Embryonic facial prominence (tissue), 1 donor: ENCODE data around the gene TRPV6.

Source experiments
- DNase-seq: peaks from one replicate; pipeline ENCODE4 v3.0.0-alpha.2; 2016; ENCODE audit errors: extremely low spot score

TRPV6 gene

DNA sequence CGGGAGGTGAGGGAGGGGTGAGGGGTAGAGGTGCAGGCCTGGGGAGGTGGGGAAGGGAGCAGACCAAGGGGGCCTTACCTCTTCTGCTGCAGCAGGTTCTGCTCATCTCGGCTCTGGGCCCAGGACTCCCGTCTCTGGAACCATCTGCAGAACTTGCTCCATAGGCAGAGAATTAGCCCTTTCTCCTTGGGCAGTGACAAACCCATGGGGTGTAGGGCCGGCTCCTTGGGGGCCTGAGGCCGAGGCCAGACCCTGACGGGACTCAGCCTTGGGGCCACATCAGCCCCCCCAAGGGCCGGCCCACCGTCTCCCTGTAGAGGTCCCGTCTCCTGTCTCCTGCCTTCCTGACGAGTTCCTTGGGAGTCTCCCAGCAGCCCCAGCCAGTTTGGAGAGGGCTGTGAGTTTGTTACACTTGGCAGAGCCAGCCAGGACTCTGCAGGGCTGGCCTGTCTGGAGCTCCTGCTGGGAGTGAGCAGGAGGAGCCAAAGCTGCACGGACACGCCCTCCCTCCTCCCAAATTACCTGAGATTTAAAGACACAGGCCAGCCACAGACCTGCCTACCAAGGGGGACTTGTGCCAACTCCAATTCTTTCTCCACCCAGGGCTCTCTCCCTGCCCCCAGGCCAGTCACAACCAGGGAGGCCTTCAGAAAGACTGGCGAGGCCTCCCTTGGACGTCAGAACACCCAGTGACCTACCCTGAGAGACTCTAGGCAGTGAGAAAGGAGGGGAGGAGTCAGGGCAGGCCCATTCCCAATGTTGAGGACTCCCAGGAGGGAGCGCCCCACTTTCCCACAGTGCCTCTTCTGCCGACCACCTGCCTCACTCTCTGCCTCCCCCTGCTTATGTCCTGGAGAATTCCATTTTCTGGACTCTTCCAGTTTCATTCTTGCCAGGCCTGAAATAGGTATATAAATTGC is at the start of gene TRPV6:
TSS of gene TRPV6 (minus strand) at position 435 of the 920 bp plus-strand sequence.
- no peak for DNase-seq

DNA sequence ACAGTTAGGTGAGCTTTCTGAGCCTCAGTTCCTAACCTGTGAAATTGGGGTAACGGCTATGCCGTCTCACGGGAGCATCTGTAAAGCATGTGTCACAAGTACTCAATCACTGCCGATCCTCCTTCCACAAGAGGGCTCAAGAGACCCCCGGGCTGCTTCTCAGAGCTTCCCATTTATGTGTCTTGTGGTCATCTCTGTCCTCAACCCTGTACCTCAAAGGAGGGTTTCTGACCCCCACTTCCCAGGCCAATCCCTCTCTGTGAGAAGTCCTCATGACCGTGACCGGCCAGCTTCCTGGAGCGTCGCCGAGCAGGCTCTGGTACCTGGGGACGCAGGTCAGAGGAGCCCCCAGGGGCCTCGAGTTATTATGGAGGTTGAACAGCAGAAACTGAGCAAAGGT is 48.5 kb upstream of the TRPV6 start:
- DNase-seq: no peak

DNA sequence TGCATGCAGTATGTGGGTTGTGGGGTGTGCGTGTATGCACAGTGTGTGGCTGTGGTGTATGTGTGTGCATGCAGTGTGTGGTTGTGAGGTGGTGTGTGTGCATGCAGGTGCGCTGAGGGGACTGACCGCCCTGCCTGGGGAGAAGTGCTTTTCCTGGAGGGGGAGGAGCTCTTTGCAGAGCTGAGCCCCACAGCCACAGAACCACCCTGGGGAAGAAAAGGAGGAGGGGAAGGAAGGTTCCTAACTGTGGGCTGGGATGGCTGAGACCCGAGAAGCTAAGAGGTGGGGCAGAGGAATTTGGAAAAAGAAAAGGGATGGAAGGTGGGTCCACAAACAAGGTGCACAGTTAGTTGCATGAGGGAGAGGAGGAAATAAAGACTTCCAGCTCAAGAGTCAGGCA is 48.1 kb upstream of the TRPV6 start, which contains the start of gene TRPV5:
TSS of gene TRPV5 (minus strand) at position 123 of the 400 bp plus-strand sequence. CDS start 287 bp downstream, outside the sequence.
- no peak for DNase-seq

DNA sequence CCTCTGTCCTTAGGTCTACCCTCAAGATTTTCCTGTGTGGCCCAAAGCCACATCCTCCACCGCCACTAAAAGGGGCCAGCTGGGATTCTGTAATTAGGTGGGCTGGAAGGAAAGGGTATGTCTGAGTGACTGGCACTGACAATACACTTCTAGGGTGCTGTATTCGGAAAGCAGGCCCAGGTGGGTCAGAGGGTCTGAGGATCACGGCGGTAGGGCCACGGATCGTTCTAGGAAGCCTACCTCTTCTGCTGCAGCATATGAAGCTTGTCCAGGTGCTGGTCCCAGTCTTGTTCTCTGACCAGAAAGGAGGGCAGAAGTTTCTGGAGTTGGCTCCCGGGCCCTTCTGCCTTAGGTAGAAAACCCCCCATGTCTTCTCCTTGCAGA is 47.5 kb upstream of the TRPV6 start:
- DNase-seq: no peak

DNA sequence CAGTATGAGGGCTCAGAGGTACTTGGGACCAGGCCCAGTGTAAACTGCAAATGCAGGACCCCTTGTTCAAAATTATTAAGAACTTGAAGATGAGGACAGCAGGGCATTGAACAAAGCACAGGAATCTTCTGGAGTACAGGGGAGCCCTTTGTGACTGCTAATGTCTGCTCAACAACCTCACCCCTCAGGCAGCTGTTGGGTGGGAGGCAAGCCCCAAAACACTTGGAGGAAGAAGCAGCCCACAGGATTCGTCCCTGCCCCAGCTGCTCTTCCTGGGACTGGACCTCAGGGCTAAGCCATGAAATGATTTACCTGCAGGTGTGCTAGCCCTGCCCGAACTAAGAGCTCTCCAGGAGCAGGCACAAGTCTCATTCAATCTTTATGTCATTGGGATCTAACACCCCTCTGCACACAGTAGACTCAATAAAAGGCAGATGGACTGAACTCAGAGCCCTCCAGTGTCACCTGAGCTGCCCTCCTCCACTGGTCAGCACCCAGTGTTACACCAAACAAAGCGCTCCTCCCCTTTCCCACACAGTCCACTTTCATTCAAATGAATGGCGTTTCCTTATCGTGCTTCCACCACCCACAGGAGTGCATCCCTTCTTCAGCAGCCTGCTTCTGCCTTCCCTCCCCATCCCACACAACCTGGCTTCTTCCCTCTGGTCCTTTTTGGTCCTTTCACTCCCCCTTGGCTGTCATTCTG is 47.0 kb upstream of the TRPV6 start:
- DNase-seq: no peak

DNA sequence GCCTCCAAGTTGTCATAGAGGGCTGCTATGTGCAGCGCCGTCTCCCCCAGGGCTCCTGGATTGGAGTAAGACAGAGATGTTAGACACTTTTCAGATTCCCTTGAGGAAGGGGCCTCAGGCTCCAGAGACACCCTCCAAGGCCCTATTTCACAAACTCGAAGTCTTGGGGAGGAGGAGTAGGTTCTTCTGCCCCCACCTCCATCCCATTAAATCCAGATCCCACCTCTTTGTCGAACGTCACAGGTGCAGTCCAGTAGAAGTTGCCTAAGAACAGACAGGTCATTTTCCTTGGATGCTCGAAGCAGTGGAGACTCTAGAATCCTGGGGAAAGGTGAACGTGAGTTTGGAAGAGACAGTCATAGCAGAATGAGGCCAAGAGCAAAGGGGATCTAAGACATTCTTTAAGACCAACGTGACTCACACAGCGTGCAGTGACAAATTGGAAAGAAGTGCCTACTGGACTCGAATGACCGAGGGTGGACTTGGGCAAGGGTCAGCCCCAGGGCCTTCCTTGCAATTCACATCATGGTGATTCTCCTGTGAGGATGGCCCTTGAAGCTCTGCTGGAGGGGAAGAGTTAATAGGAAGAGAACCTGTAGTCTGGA is 44.7 kb upstream of the TRPV6 start:
- no peak for DNase-seq

DNA sequence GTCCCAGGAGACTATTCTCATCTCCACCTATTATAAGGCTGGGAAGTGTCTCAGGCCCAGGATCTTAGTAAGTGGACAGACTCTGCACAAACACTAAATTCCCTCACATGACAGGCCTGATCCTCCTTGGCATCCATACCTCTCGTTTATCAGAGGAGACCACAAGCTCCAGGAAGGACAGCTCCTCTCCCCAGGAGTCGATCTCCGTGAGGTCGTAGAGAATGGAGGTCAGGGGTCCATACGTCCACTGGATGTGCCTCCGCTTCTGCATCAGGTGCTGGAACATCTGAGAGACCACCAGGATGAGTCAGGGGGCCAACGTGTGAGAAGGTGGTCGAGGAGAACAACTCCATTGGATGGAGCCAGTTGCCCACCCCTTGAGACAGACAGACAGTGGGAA is 42.4 kb upstream of the TRPV6 start:
- no peak for DNase-seq

DNA sequence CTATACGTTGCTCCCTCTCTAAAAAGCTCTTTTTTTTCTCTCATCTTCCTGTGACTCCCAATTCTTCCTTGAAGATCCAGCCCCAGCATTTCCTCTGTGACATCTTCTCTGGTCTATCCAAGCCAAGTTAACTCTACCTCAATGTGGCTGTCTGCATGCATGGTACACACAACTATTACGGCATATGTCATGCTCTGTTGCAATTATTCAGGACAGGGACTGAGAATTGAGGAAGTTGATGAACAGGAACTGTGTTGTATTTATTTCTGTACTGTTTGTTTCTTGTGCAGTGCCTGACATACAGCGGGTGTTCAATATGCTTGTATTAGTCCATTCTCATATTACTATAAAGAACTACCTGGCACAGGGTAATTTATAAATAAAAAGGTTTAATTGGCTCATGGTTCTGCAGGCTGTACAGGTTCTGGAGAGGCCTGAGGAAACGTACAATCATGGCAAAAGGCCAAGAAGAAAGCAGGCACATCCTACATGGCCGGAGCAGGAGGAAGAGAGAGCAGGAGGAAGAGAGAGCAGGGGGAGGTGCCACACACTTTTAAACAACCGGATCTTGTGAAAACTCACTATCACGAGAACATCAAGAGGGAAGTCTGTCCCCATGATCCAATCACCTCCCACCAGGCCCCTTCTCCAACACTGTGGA is 41.7 kb upstream of the TRPV6 start:
- no peak for DNase-seq

DNA sequence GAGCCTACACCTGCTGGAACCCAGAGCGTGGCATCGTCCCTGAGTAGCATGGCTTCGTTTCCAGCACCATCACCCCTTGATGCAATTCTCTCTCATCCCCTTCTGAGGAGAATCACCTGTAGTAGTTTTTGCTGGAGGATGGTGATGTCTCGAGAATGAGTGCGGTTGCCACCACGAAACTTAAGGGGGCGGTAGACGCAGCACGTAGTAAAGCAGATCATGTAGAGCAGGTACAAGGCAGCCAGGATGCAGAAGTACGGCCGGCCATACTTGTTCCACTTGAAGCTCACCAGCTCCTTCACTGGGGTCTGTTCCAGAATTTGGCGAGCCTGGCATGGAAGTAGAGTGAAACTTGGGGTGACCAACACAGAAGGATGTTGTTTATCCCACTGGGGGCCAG is 39.9 kb upstream of the TRPV6 start:
- DNase-seq: no peak

DNA sequence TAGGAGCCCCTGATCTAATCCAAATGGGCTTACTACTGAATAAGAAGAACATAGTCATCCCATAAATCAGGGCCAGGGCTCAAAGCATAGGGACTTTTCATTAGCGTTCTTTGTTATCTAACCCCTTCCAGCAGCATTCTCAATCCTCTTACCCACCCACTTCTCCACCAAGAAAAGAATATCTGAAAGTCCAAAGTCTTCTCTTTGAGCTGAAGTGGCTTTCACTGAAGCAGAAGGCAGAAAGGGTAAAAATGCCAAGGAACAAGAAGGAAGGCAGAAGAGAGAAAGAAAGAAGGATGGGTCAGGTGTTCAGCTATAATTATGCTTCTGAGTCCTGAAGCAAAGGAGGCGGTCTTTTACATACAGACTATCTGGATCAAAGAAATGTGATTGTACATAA is 37.8 kb upstream of the TRPV6 start:
- DNase-seq: no peak

DNA sequence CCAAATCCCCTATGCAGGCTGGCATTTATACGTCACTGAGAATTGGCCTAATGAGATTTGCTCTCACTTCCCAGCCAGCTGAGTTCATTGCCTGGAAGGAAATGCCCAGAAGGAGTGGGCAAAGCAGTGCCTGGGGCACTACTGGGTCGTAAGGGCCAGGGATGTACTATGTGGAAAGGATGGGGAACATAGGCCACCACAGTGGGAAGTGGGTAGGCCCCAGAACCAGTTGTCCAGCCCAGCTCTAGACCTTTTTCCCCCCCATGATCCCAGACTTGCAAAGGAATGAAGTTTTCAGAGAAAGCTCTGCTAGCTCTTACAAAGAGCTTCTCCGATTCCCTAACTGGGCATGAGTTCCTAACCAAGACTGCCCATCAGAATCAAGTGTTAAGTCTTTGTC is 34.1 kb upstream of the TRPV6 start:
- DNase-seq: no peak

DNA sequence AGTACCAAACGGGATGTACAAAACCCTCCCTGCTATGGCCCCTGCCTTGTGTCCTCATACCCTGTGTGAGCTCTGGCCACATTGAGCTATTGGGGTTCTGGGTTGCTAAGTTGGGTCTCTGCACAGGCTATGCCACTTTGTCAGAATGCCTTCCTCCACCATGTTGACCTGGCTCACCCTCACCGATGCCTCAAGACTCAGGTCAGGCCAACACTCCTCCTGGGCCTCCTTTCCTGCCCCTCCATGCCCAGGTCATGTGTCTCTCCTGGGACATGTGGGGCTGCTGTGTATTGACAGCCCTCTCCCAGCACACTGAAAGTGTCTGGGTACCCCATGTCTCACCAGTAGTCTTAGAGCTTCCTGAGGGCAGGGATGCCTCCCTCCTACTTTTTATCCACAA is 33.4 kb upstream of the TRPV6 start:
- DNase-seq: no peak

DNA sequence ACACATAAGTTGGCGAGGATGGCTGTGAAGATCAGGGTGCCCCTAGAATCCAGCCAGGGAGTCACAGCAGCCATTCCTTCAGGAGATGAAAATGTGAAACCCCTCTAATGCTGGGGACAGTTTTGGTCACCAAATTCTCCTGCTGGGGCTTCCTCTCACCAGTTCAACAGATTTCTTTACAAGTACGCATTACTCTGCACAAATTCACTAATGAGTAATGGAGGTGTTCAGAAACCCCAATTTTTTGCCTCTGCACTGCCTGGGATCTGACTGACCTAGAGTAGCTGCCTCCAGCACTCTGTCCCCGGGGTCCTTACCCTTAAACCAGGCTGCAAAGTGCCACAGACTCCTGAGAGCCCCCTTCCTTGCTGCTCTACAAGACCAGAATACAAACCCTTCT is 31.9 kb upstream of the TRPV6 start:
- no peak for DNase-seq

DNA sequence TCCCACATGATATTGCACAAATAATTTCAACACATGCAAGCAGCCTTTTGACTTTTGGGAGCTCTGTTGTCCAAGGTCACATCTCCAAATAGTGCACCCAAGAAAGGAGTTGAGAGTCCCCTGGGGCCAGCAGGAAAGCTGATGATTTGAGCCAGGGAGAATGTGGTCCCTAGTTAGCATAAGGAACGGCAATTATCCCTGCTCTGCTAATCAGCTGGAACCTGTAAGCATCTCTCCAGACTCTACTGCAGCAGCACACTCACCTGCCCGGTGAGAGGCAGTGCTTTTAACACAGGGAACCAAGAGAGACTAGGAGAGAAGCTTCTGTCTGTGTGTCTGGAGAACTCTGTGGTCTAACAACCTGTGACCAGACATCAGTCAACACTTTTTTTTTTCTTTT is 31.0 kb upstream of the TRPV6 start:
- no peak for DNase-seq

DNA sequence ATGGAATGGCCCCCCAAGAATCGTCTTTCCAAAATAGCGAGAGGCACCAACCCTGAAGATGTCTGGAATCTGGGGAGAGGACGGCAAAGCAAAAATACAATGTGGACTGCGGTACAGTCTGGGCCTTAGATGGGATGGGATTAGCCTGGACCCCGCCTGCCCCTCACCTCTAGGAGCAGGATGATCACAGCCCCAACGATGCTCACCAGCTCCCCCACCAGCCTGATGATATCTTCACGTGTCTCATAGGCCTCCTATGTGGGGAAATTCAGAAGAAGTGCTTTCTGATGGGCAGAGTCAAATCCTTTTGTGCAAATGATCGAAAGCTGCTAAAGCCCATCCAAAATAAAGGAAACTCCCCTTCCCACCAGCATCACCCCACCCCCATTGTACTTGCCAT is 29.8 kb upstream of the TRPV6 start:
- no peak for DNase-seq

DNA sequence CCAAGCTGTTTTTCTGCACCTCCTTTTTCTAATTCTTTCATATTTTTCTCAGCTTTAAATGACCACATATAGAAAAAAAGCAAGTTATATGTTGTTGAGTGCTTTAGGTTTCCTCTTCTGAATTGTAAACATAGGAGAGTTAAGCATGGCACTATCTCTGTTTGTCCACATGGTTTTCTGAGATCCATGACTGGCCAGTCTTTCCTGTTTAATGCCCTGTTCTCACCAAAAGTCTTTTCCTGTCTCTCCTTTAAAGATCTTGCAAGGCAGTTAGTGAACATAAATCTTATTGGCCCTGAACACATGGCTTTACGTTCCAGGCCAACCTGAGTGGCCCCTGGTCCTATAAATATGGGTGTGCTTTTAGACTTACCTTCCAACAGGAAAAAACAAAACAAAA is 28.6 kb upstream of the TRPV6 start:
- no peak for DNase-seq

DNA sequence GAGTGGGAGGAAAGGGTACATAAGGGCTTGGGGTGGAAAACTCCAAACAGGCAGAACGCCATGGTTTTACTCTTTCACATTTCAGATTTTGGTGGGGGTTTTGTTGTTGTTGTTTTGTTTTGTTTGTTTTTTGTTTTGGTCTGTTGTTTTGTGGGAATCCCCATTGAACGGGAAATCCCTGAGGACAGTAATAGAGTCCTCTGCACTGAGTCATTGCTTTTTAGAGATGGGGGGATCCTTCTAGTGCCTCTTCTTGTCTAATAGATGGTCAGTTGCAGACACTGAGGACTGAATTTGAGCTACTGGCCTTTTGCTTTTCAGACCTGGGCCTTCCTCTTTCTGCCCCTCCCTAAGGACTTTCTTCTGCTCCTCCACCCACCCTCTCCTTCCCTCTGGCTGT is 28.0 kb upstream of the TRPV6 start:
- DNase-seq: no peak

DNA sequence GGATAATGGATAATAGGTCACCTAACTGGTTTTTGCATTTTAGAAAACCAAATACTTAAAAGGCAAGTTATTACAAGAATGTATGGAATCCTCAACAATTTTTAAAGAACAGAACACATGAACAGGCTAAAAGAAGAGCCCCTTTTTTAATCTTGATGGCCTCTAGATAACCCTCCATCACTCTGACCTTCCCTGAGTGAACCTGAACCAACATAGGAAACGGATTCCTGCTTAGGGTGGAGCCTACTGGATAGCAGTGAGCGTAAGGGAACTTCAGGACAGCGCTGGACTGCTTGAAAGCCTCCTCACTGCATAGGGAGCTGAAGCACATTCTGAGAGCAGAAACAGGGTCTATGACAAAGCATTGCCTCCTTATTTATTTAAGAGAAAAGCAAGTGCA is 27.5 kb upstream of the TRPV6 start:
- DNase-seq: no peak

DNA sequence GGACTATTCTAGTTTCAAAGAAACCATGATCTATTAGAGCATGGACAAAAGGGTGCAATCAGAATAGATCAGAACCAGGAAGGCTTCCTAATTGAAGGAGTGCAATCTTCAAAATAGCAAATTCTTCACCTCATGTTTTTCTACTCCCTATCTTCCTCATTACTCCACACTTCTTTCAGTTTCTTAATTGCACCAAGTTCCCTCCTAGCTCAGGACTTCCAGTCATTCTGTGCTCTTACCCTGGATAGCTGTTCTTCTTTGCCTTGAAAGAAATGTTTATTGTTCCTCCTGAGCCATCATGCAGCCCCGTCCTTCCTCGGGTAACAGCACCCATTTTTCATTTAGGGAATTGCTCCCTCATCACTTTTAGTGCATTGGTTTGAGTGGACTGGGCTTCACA is 24.9 kb upstream of the TRPV6 start:
- no peak for DNase-seq

DNA sequence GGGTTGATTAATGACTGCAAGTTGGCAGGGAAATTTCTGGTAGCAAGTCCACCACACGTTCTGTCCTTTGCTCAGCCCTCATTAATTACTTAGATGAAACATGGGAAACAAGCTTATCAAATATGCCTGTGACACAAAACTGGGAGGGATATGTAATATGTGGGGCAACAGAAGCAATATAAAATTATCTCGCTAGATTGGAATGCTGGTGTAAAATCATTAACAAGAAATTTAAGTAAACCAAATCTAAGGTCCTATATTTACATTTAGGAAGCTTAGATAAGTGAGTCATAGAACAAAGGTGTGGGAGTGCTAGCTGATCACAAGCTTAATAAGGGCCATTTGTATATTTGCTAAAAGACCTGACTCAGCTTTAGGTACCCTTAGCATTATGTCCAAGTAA is 24.5 kb upstream of the TRPV6 start:
- DNase-seq: no peak

DNA sequence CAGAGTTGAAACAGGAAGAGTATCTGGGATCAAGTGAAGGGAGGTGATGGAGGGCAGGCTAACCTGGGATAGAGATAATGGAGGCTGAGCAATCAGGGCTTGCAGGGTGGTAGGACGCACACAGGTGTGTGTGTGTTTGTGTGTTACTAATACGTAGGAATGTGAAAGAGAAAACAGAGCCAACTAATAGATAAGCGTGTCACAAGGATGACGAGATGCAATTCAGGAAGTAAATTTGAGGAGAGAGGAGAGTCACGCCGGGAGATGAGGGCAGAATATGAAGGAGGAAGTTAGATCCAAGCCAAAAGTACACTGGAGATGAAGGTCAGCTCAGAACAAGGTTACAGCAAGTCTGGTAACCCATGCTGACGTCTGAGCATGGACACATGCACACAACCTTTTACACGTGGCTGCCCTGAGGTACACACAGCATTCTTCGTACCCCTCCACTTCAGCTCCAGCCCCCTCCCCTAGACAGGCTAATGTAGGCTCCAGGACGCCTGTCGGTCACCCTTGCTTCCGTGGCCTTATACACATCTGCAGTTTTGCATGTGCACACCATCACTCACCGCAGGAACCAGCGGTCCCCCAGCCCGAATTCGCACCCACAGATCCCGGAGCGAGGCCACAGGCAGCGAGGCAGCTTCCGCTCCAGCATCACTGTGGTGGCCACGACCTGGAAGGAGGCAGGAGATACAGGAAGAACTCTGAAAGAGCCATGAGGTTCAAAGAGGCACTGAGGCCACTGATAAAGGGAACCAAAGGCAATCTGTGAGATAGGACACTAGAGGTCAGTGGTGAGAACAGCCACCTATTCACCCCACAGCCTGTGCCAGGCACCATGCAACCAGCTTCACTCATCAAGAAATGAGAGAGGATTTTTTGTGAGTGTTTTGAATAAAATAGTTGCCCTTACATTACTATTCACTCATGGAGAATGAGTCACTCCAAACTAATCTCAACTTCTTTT is 23.7 kb upstream of the TRPV6 start:
- DNase-seq: no peak
